GM12864 (cell line): ENCODE measurements around the gene TBKBP1.

Experiments
- DNase-seq: peaks from one replicate; pipeline ENCODE4 v3.0.0-alpha.2; 2011; ENCODE audit warnings: low read depth
- H3K4me3 ChIP-seq: 2 replicates; pipeline ENCODE4 v1.5.1; 2011; ENCODE audit warnings: mild to moderate bottlenecking, low read depth, low read length, control low read depth
- CTCF ChIP-seq: IDR thresholded peaks from 2 replicates; pipeline ENCODE4 v1.5.1; 2011; ENCODE audit warnings: low read depth, mild to moderate bottlenecking, moderate library complexity, low read length, control low read depth, inconsistent platforms; ENCODE audit errors: missing control alignments

Gene TBKBP1

GRCh38 chr17:47720754-47721533 is 27.0 kb downstream of the TBKBP1 start:
- no peak overlapping the region for H3K4me3 ChIP-seq
- no peak for TF ChIP-seq CTCF
- DNase-seq: no peak

DNA sequence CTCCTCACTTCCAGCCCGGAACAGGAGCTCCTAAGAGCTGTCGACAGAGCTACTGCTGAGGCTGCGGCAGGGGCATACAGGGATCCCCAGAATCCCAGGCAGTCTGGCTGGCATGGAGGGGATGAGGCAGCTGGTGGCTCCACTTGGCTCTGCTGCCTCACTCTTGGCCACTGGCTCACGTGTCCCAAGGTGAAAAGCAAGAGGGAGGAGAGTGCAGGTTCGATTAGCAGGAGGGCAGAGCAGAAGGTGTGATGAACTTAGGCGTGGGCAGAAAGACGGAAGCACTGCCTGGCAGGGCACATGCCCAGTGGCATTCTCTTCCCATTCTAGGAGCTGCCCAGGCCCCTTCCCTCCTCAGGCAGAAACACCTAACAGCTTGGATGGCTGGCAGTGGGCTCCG is 27.8 kb downstream of the TBKBP1 start:
- no peak for TF ChIP-seq CTCF
- no peak for DNase-seq
- no peak overlapping the region for H3K4me3 ChIP-seq

GRCh38 chr17:47724705-47725104 is 30.7 kb downstream of the TBKBP1 start:
- DNase-seq: no peak
- no peak for TF ChIP-seq CTCF
- H3K4me3 ChIP-seq: no peak overlapping the region

GRCh38 chr17:47725446-47726111 is 31.6 kb downstream of the TBKBP1 start:
- no peak overlapping the region for H3K4me3 ChIP-seq
- peak; percentile 17 for TF ChIP-seq CTCF
- DNase-seq: no peak

- TF ChIP-seq CTCF: no peak
- H3K4me3 ChIP-seq: no peak overlapping the region
- DNase-seq: no peak
Observed at GRCh38 chr17:47726796-47727703, 33.1 kb downstream of the TBKBP1 start.

- no peak overlapping the region for H3K4me3 ChIP-seq
- DNase-seq: no peak
- TF ChIP-seq CTCF: no peak
Observed at GRCh38 chr17:47727704-47728036, 33.7 kb downstream of the TBKBP1 start.
